Suprapubic skin (tissue), 4 donors: ENCODE data around the gene PIP5K1B. TPM values are rescaled to one million over a fixed set of nuclear protein-coding genes. Genes with fewer than 3 reads are reported as not detected.

ENCODE experiments used
- DNase-seq, 2 donors: peaks; one replicate each; pipeline ENCODE4 v3.0.0-alpha.2; 2019; ENCODE audit warnings: low spot score in 2 of 2
- H3K27ac ChIP-seq: fragments of 200-600 bp; sonication (generic); one replicate; pipeline ENCODE4 v1.5.1; 2019
- H3K27me3 ChIP-seq: fragments of 200-600 bp; sonication (generic); one replicate; pipeline ENCODE4 v1.5.1; 2019
- H3K36me3 ChIP-seq: fragments of 200-600 bp; sonication (generic); one replicate; pipeline ENCODE4 v1.5.1; 2019
- H3K4me1 ChIP-seq: fragments of 200-600 bp; sonication (generic); one replicate; pipeline ENCODE4 v1.5.1; 2019
- H3K4me3 ChIP-seq: fragments of 200-600 bp; sonication (generic); one replicate; pipeline ENCODE4 v1.5.1; 2019; ENCODE audit warnings: mild to moderate bottlenecking
- H3K9me3 ChIP-seq: fragments of 200-600 bp; sonication (generic); one replicate; pipeline ENCODE4 v1.5.1; 2019
- EP300 ChIP-seq: sonication (generic); formaldehyde crosslinking; IDR thresholded peaks from one replicate; pipeline ENCODE4 v1.6.1; 2017; ENCODE audit warnings: antibody characterized with exemption
- POLR2A ChIP-seq, 2 donors: fragments of 450-650 bp; IDR thresholded peaks; one replicate each; pipeline ENCODE4 v1.6.1; 2017; ENCODE audit warnings: antibody characterized with exemption in 2 of 2, mild to moderate bottlenecking in 2 of 2, moderate library complexity in 2 of 2
- POLR2AphosphoS5 ChIP-seq, 3 donors: sonication (generic); formaldehyde crosslinking; IDR thresholded peaks; one replicate each; pipeline ENCODE4 v1.6.1; 2017; ENCODE audit warnings: antibody characterized with exemption in 3 of 3
- WGBS: methylation state at CpG from one replicate; pipeline ENCODE4 v1.1.5; 2018; 5-methylcytosine and 5-hydroxymethylcytosine counted together
- total RNA-seq, 4 donors: library from RNA; depleted of rRNA; stranded (reverse); fragments of >200 nt; gene quantifications; one replicate each; pipeline ENCODE4 v1.1.0, GENCODE V29; 2016
- TF ChIP-seq, protein P1 (sequence below), 2 donors: fragments of 200-600 bp in 1 of 2; fragments of 450-650 bp in 1 of 2; sonication (generic) in 1 of 2; IDR thresholded peaks; one replicate each; pipeline ENCODE4 v1.5.1; 2016 to 2019; ENCODE audit warnings: antibody characterized with exemption in 2 of 2, mild to moderate bottlenecking in 1 of 2, moderate library complexity in 1 of 2

The PIP5K1B gene
- total RNA-seq, 4 donors from 2014 or later: 1.7 to 7.8 (median 3.4) TPM

- Histone ChIP-seq H3K27me3 (no peaks in the 10 kb centered on the region), H3K4me1 (no peaks in the 10 kb centered on the region), H3K27ac (no peak overlapping the region), H3K9me3 (no peaks in the 10 kb centered on the region), H3K4me3 (no peak overlapping the region), H3K36me3 (no peaks in the 10 kb centered on the region)
- WGBS: 84% methylated on average over 3 of the region's 3 CpGs
- no peak for TF ChIP-seq POLR2AphosphoS5 (IDR thresholded peaks at IDR 0.05)
- TF ChIP-seq EP300: no peak
- TF ChIP-seq POLR2A (IDR thresholded peaks at IDR 0.05): no peak
- DNase-seq: no peak
These were observed 243.0 kb downstream of the PIP5K1B start for GRCh38 chr9:68947842-68948569.

GRCh38 chr9:68949271-68950000, 244.4 kb downstream of the PIP5K1B start:
- WGBS: 54% methylated on average over 13 of the region's 13 CpGs
- Histone ChIP-seq H3K27me3 (no peaks in the 10 kb centered on the region), H3K4me3 (no peak overlapping the region), H3K4me1 (no peaks in the 10 kb centered on the region), H3K27ac (no peak overlapping the region), H3K36me3 (no peaks in the 10 kb centered on the region), H3K9me3 (no peaks in the 10 kb centered on the region)
- DNase-seq: no peak
- TF ChIP-seq POLR2AphosphoS5 (IDR thresholded peaks at IDR 0.05) (no peak), POLR2A (IDR thresholded peaks at IDR 0.05) (no peak), EP300 (no peak)
- TF ChIP-seq, protein P1, sequence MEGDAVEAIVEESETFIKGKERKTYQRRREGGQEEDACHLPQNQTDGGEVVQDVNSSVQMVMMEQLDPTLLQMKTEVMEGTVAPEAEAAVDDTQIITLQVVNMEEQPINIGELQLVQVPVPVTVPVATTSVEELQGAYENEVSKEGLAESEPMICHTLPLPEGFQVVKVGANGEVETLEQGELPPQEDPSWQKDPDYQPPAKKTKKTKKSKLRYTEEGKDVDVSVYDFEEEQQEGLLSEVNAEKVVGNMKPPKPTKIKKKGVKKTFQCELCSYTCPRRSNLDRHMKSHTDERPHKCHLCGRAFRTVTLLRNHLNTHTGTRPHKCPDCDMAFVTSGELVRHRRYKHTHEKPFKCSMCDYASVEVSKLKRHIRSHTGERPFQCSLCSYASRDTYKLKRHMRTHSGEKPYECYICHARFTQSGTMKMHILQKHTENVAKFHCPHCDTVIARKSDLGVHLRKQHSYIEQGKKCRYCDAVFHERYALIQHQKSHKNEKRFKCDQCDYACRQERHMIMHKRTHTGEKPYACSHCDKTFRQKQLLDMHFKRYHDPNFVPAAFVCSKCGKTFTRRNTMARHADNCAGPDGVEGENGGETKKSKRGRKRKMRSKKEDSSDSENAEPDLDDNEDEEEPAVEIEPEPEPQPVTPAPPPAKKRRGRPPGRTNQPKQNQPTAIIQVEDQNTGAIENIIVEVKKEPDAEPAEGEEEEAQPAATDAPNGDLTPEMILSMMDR (IDR thresholded peaks at IDR 0.05): no peak

- Histone ChIP-seq H3K27ac (no peak overlapping the region), H3K27me3 (no peaks in the 10 kb centered on the region), H3K4me3 (no peak overlapping the region), H3K9me3 (no peaks in the 10 kb centered on the region), H3K4me1 (no peaks in the 10 kb centered on the region), H3K36me3 (no peaks in the 10 kb centered on the region)
- no peak for DNase-seq
- TF ChIP-seq, protein P1 (IDR thresholded peaks at IDR 0.05): no peak
- TF ChIP-seq POLR2AphosphoS5 (IDR thresholded peaks at IDR 0.05) (no peak), POLR2A (IDR thresholded peaks at IDR 0.05) (no peak), EP300 (no peak)
- 92% methylated on average over 4 of the region's 4 CpGs for WGBS
These were observed 245.1 kb downstream of the PIP5K1B start for GRCh38 chr9:68950188-68950587.

- 96% methylated on average over 2 of the region's 2 CpGs for WGBS
- H3K9me3 ChIP-seq: no peaks in the 10 kb centered on the region
- H3K27ac ChIP-seq: no peak overlapping the region
- no peaks in the 10 kb centered on the region for H3K4me1 ChIP-seq
- H3K27me3 ChIP-seq: no peaks in the 10 kb centered on the region
- no peak for DNase-seq
- no peak overlapping the region for H3K4me3 ChIP-seq
- H3K36me3 ChIP-seq: no peaks in the 10 kb centered on the region
- TF ChIP-seq POLR2A (IDR thresholded peaks at IDR 0.05): no peak
These were observed 245.6 kb downstream of the PIP5K1B start for GRCh38 chr9:68950689-68951088.

- H3K27ac ChIP-seq: no peak overlapping the region
- no peak for DNase-seq
- WGBS: 86% methylated on average over 8 of the region's 8 CpGs
- H3K4me1 ChIP-seq: no peaks in the 10 kb centered on the region
- no peaks in the 10 kb centered on the region for H3K36me3 ChIP-seq
- TF ChIP-seq, protein P1 (IDR thresholded peaks at IDR 0.05): no peak
- TF ChIP-seq POLR2A (IDR thresholded peaks at IDR 0.05): no peak
- no peak for TF ChIP-seq EP300
- TF ChIP-seq POLR2AphosphoS5 (IDR thresholded peaks at IDR 0.05): no peak
- no peak overlapping the region for H3K4me3 ChIP-seq
- no peaks in the 10 kb centered on the region for H3K27me3 ChIP-seq
- peaks cover 2% of the 10 kb centered on the region for H3K9me3 ChIP-seq
These were observed 247.0 kb downstream of the PIP5K1B start for GRCh38 chr9:68951879-68952659.

- no peak for DNase-seq
- TF ChIP-seq POLR2AphosphoS5 (IDR thresholded peaks at IDR 0.05) (no peak), POLR2A (IDR thresholded peaks at IDR 0.05) (no peak), EP300 (no peak)
- TF ChIP-seq, protein P1 (IDR thresholded peaks at IDR 0.05): no peak
- Histone ChIP-seq H3K4me3 (no peak overlapping the region), H3K4me1 (no peaks in the 10 kb centered on the region), H3K36me3 (no peaks in the 10 kb centered on the region), H3K9me3 (peaks cover 3% of the 10 kb centered on the region), H3K27me3 (no peaks in the 10 kb centered on the region), H3K27ac (no peak overlapping the region)
- WGBS: 80% methylated on average over 1 of the region's 1 CpG
These were observed 248.7 kb downstream of the PIP5K1B start for GRCh38 chr9:68953771-68954170.
